IMR-90 (cell line): Measurements from ENCODE around the gene GOLGA8K. TPM values are rescaled to one million over a fixed set of nuclear protein-coding genes. Genes with fewer than 3 reads are reported as not detected.
A peak's percentile ranks its signal among the peaks of the same experiment; 100 is the strongest.
"Not testable (repeated sequence)": the region's sequence is repeated elsewhere in the genome, so short reads cannot be mapped to it uniquely, and the experiment has no call there.

Experiments used
- ATAC-seq: fragments of 200-7000 bp; cut with Tn5 transposase; 2 replicates; pipeline ENCODE4 v1.9.1; 2020; ENCODE audit warnings: low read depth, mild to moderate bottlenecking, moderate library complexity
- BruUV-seq: library from RNA; stranded (reverse); fragments of 400-500 nt; replicated peaks from 2 replicates; lab custom pipeline; 2021; lab: Mats Ljungman, UMichigan
- CTCF ChIA-PET: fragments of 300-600 bp; formaldehyde crosslinking; extraction: SDS; loops from one replicate; lab custom pipeline; 2021; ENCODE audit warnings: antibody characterized with exemption; lab: Yijun Ruan, JAX
- POLR2A ChIA-PET: fragments of 300-600 bp; sonication (Branson Sonifier 250); formaldehyde crosslinking; loops from one replicate; lab custom pipeline; 2022; ENCODE audit warnings: antibody characterized with exemption; ENCODE audit not compliant: unreplicated experiment; lab: Charles Lee
- DNase-seq: peaks from one replicate; pipeline ENCODE4 v3.0.0; 2013
- H2AFZ ChIP-seq: replicated peaks from 2 replicates; pipeline ENCODE3; 2013; ENCODE audit warnings: low read length, mild to moderate bottlenecking; ENCODE audit not compliant: poor library complexity
- H2AK5ac ChIP-seq: 2 replicates; pipeline ENCODE4 v1.6.1; 2013; ENCODE audit warnings: low read depth, low read length, inconsistent platforms
- H2AK9ac ChIP-seq: replicated peaks from 2 replicates; pipeline ENCODE3; 2013; ENCODE audit warnings: mild to moderate bottlenecking, low read depth, low read length, moderate library complexity; ENCODE audit not compliant: poor library complexity
- H2BK120ac ChIP-seq: 2 replicates; pipeline ENCODE4 v1.6.1; 2013; ENCODE audit warnings: low read depth, low read length, inconsistent platforms
- H2BK15ac ChIP-seq: 3 replicates; pipeline ENCODE4 v1.6.1; 2013; ENCODE audit warnings: low read depth, low read length, inconsistent platforms
- H2BK20ac ChIP-seq: 2 replicates; pipeline ENCODE4 v1.6.1; 2013; ENCODE audit warnings: low read depth, mild to moderate bottlenecking, inconsistent platforms, low read length, moderate library complexity
- H2BK5ac ChIP-seq: 2 replicates; pipeline ENCODE4 v1.6.1; 2013; ENCODE audit warnings: mild to moderate bottlenecking, low read depth, low read length, inconsistent platforms; ENCODE audit not compliant: poor library complexity, severe bottlenecking
- H3K14ac ChIP-seq: replicated peaks from 2 replicates; pipeline ENCODE4 v1.6.1; 2013; ENCODE audit warnings: low read depth, low read length, inconsistent platforms
- H3K18ac ChIP-seq: 2 replicates; pipeline ENCODE4 v1.6.1; 2013; ENCODE audit warnings: low read depth, low read length, control low read depth
- H3K23ac ChIP-seq: 2 replicates; pipeline ENCODE4 v1.6.1; 2013; ENCODE audit warnings: low read depth, low read length, inconsistent platforms
- H3K27ac ChIP-seq: 2 replicates; pipeline ENCODE4 v1.5.1; 2013; ENCODE audit warnings: mild to moderate bottlenecking, control low read depth, low read length; ENCODE audit not compliant: insufficient read depth
- H3K27me3 ChIP-seq: 2 replicates; pipeline ENCODE4 v1.6.1; 2013; ENCODE audit warnings: low read length; ENCODE audit not compliant: control insufficient read depth, insufficient read depth
- H3K36me3 ChIP-seq: 2 replicates; pipeline ENCODE4 v1.6.1; 2013; ENCODE audit warnings: low read length, mixed read lengths; ENCODE audit not compliant: control insufficient read depth, insufficient read depth
- H3K4ac ChIP-seq: 2 replicates; pipeline ENCODE4 v1.6.1; 2013; ENCODE audit warnings: low read depth, low read length, inconsistent platforms
- H3K4me1 ChIP-seq: 2 replicates; pipeline ENCODE4 v1.6.1; 2013; ENCODE audit warnings: low read length, mixed read lengths; ENCODE audit not compliant: control insufficient read depth, insufficient read depth
- H3K4me2 ChIP-seq: 2 replicates; pipeline ENCODE4 v1.6.1; 2013; ENCODE audit warnings: low read depth, mild to moderate bottlenecking, control low read depth, low read length, moderate library complexity
- H3K4me3 ChIP-seq: 2 replicates; pipeline ENCODE4 v1.5.1; 2013; ENCODE audit warnings: low read depth, mild to moderate bottlenecking, control low read depth, low read length, moderate library complexity; ENCODE audit not compliant: insufficient read depth
- H3K56ac ChIP-seq: 2 replicates; pipeline ENCODE4 v1.6.1; 2013; ENCODE audit warnings: low read length, inconsistent platforms; ENCODE audit not compliant: insufficient read depth; ENCODE audit errors: extremely low read depth
- H3K79me1 ChIP-seq, 2 experiments: 2 replicates each; pipeline ENCODE4 v1.6.1; 2013; ENCODE audit warnings: low read length in 2 of 2, inconsistent platforms in 1 of 2, low read depth in 1 of 2
- H3K9ac ChIP-seq: 2 replicates; pipeline ENCODE4 v1.6.1; 2013; ENCODE audit warnings: low read depth, low read length, control low read depth
- H3K9me1 ChIP-seq: 2 replicates; pipeline ENCODE4 v1.6.1; 2013; ENCODE audit warnings: low read length, inconsistent platforms; ENCODE audit not compliant: insufficient read depth
- H3K9me3 ChIP-seq: 2 replicates; pipeline ENCODE4 v1.6.1; 2013; ENCODE audit warnings: low read length; ENCODE audit not compliant: control insufficient read depth, insufficient read depth
- H4K20me1 ChIP-seq: 2 replicates; pipeline ENCODE4 v1.6.1; 2013; ENCODE audit warnings: low read length, inconsistent platforms; ENCODE audit not compliant: insufficient read depth
- H4K5ac ChIP-seq: 2 replicates; pipeline ENCODE4 v1.6.1; 2013; ENCODE audit warnings: mild to moderate bottlenecking, low read depth, low read length, control low read depth
- H4K8ac ChIP-seq, 2 experiments: 2 replicates each; pipeline ENCODE4 v1.6.1; 2013; ENCODE audit warnings: low read depth in 2 of 2, low read length in 2 of 2, control low read depth in 1 of 2, inconsistent platforms in 1 of 2
- H4K91ac ChIP-seq: 2 replicates; pipeline ENCODE4 v1.6.1; 2013; ENCODE audit warnings: low read depth, low read length, inconsistent platforms; ENCODE audit not compliant: insufficient read depth
- WGBS, 2 experiments: methylation state at CpG; one replicate each; pipeline versions ENCODE4 v1.1.5 to v1.1.7; 2013; ENCODE audit warnings: missing lambda C conversion rate in 2 of 2; ENCODE audit not compliant: insufficient read length in 1 of 2; ENCODE audit errors: extremely low coverage in 2 of 2; 5-methylcytosine and 5-hydroxymethylcytosine counted together
- dilution Hi-C: fragments of 300-500 bp; cut with HindIII; formaldehyde crosslinking; loops from one replicate; pipeline ENCODE4 v1.14.3; 2018; ENCODE audit warnings: low sequenced_read_pairs; ENCODE audit not compliant: unreplicated experiment
- in situ Hi-C: fragments of 300-500 bp; cut with MboI; formaldehyde crosslinking; loops from 3 replicates; pipeline ENCODE4 v1.14.3; 2019; ENCODE audit warnings: low sequenced_read_pairs, inconsistent platforms, mixed read lengths
- intact Hi-C: fragments of 100-400 bp; cut with micrococcal nuclease; formaldehyde crosslinking; loops from 2 replicates; pipeline ENCODE4 v1.10.0; 2022
- polyA plus RNA-seq, 3 experiments: library from polyadenylated mRNA; depleted of rRNA; stranded (reverse); fragments of >200 nt; gene quantifications; 2 replicates each; pipeline ENCODE4 v1.2.3, GENCODE V29; 2012; ENCODE audit warnings: low replicate concordance in 1 of 3
- total RNA-seq: library from RNA; depleted of rRNA; stranded (reverse); fragments of >200 nt; gene quantifications from 2 replicates; pipeline ENCODE4 v1.2.3, GENCODE V29; 2012

GOLGA8K gene
- total and polyA plus RNA-seq, 2 of the 4 experiments (the other 2 are of a cell fraction), result not detected

- H3K23ac ChIP-seq, H3K18ac ChIP-seq, H3K79me1 ChIP-seq, H3K14ac ChIP-seq, H3K4me2 ChIP-seq, H3K9me3 ChIP-seq, H3K27me3 ChIP-seq, H4K8ac ChIP-seq, H2BK120ac ChIP-seq, H2BK20ac ChIP-seq, H2AFZ ChIP-seq, CTCF ChIA-PET, ATAC-seq, POLR2A ChIA-PET, H2BK15ac ChIP-seq, in situ Hi-C loops, H2AK9ac ChIP-seq, H3K4me1 ChIP-seq, H3K9me1 ChIP-seq, H3K4ac ChIP-seq, H2AK5ac ChIP-seq, H3K4me3 ChIP-seq, DNase-seq, H4K20me1 ChIP-seq, H4K5ac ChIP-seq, H3K27ac ChIP-seq, H3K56ac ChIP-seq, H4K91ac ChIP-seq, H2BK5ac ChIP-seq, dilution Hi-C loops, intact Hi-C loops, H3K36me3 ChIP-seq, H3K9ac ChIP-seq, BruUV-seq: not testable (repeated sequence)
- no CpG with 5 or more reads among the region's 2 CpGs for WGBS, 2 experiments
Observed at GRCh38 chr15:32370064-32370463, 33.0 kb downstream of the GOLGA8K start.

GRCh38 chr15:32366492-32366891 is 36.6 kb downstream of the GOLGA8K start:
- H2BK20ac ChIP-seq, dilution Hi-C loops, H3K79me1 ChIP-seq, H4K20me1 ChIP-seq, H4K5ac ChIP-seq, in situ Hi-C loops, H3K9me1 ChIP-seq, H3K4me2 ChIP-seq, H4K91ac ChIP-seq, POLR2A ChIA-PET, H4K8ac ChIP-seq, H3K4me3 ChIP-seq, H2AK9ac ChIP-seq, H2BK5ac ChIP-seq, H3K27me3 ChIP-seq, H3K27ac ChIP-seq, H3K56ac ChIP-seq, H3K9ac ChIP-seq, intact Hi-C loops, H3K4ac ChIP-seq, H3K36me3 ChIP-seq, H3K14ac ChIP-seq, H3K9me3 ChIP-seq, BruUV-seq, H3K18ac ChIP-seq, H2AFZ ChIP-seq, H3K23ac ChIP-seq, DNase-seq, H2BK15ac ChIP-seq, H3K4me1 ChIP-seq, H2AK5ac ChIP-seq, H2BK120ac ChIP-seq, CTCF ChIA-PET: not testable (repeated sequence)
- peak; percentile 88 for ATAC-seq
- WGBS, 2 experiments, result no CpG with 5 or more reads among the region's 7 CpGs
